Thoracic aorta (tissue), 2 donors: ENCODE data around the gene SPTY2D1. TPM values are rescaled to one million over a fixed set of nuclear protein-coding genes. Genes with fewer than 3 reads are reported as not detected.
"Not testable (repeated sequence)": the region's sequence is repeated elsewhere in the genome, so short reads cannot be mapped to it uniquely, and the experiment has no call there.

ENCODE experiments used
- ATAC-seq: fragments of 150-250 bp; one replicate; pipeline ENCODE4 v1.8.0; 2017; ENCODE audit warnings: low read depth; ENCODE audit not compliant: insufficient number of reproducible peaks, low FRiP score
- DNase-seq: peaks from one replicate; pipeline ENCODE4 v3.0.0-alpha.2; 2020; ENCODE audit warnings: low spot score
- H3K27ac ChIP-seq, 2 donors: fragments of 200-600 bp; sonication (generic); 1 replicate in 1 of 2; 2 replicates in 1 of 2; pipeline ENCODE4 v1.5.1; 2016; ENCODE audit warnings: mild to moderate bottlenecking in 2 of 2, moderate library complexity in 2 of 2
- H3K27me3 ChIP-seq: fragments of 200-600 bp; sonication (generic); replicated peaks from 2 replicates; pipeline ENCODE4 v1.6.0; 2016; ENCODE audit warnings: mild to moderate bottlenecking; ENCODE audit not compliant: insufficient read depth
- H3K36me3 ChIP-seq: fragments of 200-600 bp; sonication (generic); one replicate; pipeline ENCODE4 v1.5.1; 2016
- H3K4me1 ChIP-seq, 2 donors: fragments of 200-600 bp; sonication (generic); 1 replicate in 1 of 2; 2 replicates in 1 of 2; pipeline versions ENCODE4 v1.5.1 to v1.6.0; 2016; ENCODE audit warnings: low read depth in 2 of 2, mild to moderate bottlenecking in 1 of 2; ENCODE audit not compliant: control insufficient read depth in 1 of 2
- H3K4me3 ChIP-seq: fragments of 200-600 bp; sonication (generic); 2 replicates; pipeline ENCODE4 v1.5.1; 2016; ENCODE audit warnings: mild to moderate bottlenecking
- H3K9me3 ChIP-seq: fragments of 200-600 bp; sonication (generic); 2 replicates; pipeline ENCODE4 v1.5.1; 2016
- CTCF ChIP-seq: fragments of 200-600 bp; sonication (generic); IDR thresholded peaks from one replicate; pipeline ENCODE4 v1.5.1; 2019; ENCODE audit warnings: antibody characterized with exemption
- total RNA-seq, 2 donors: library from RNA; depleted of rRNA; stranded (reverse); fragments of >200 nt; gene quantifications; one replicate each; pipeline versions ENCODE4 v1.1.0 to v1.2.3, GENCODE V29; 2016

The SPTY2D1 gene
- total RNA-seq, 2 donors from 2014 or later = 9.6 to 25.3 TPM

GRCh38 chr11:18650859-18651557 lies 16.9 kb upstream of the SPTY2D1 start:
- no peaks in the 10 kb centered on the region for H3K4me1 ChIP-seq
- no peaks in the 10 kb centered on the region for H3K27me3 ChIP-seq
- no peaks in the 10 kb centered on the region for H3K36me3 ChIP-seq
- H3K4me3 ChIP-seq = no peak overlapping the region
- DNase-seq (no peak), ATAC-seq (no peak)
- H3K9me3 ChIP-seq = no peaks in the 10 kb centered on the region
- H3K27ac ChIP-seq = no peak overlapping the region
- peak; percentile 37 for TF ChIP-seq CTCF

GRCh38 chr11:18650353-18650752 lies 16.2 kb upstream of the SPTY2D1 start:
- no peaks in the 10 kb centered on the region for H3K36me3 ChIP-seq
- H3K27me3 ChIP-seq = no peaks in the 10 kb centered on the region
- H3K4me3 ChIP-seq = no peak overlapping the region
- H3K9me3 ChIP-seq = no peaks in the 10 kb centered on the region
- H3K4me1 ChIP-seq = no peaks in the 10 kb centered on the region
- DNase-seq = no peak
- no peak for ATAC-seq
- TF ChIP-seq CTCF = no peak
- no peak overlapping the region for H3K27ac ChIP-seq

GRCh38 chr11:18643034-18643433 lies 8.9 kb upstream of the SPTY2D1 start:
- not testable (repeated sequence) for H3K27me3 ChIP-seq, H3K4me1 ChIP-seq, H3K4me3 ChIP-seq, ATAC-seq, H3K36me3 ChIP-seq, H3K27ac ChIP-seq, DNase-seq, H3K9me3 ChIP-seq

GRCh38 chr11:18641677-18642076 lies 7.5 kb upstream of the SPTY2D1 start:
- Histone ChIP-seq H3K27me3 (no peaks in the 10 kb centered on the region), H3K9me3 (no peaks in the 10 kb centered on the region), H3K4me3 (no peak overlapping the region), H3K36me3 (no peaks in the 10 kb centered on the region), H3K27ac (no peak overlapping the region), H3K4me1 (no peaks in the 10 kb centered on the region)
- TF ChIP-seq CTCF = no peak
- no peak for DNase-seq
- ATAC-seq = no peak

GRCh38 chr11:18633256-18634139 lies 644 bp downstream of the SPTY2D1 start:
- no peak for DNase-seq
- Histone ChIP-seq H3K27ac (peak overlapping the region; percentile 90 to 95), H3K36me3 (no peaks in the 10 kb centered on the region), H3K27me3 (no peaks in the 10 kb centered on the region), H3K9me3 (no peaks in the 10 kb centered on the region), H3K4me1 (peaks cover 13 to 18% of the 10 kb centered on the region in 2 donors), H3K4me3 (peak overlapping the region; percentile 91)
- no peak for TF ChIP-seq CTCF
- ATAC-seq = no peak
